Skin of body (tissue), 2 donors: ENCODE results near the gene EIF4E. TPM values are rescaled to one million over a fixed set of nuclear protein-coding genes. Genes with fewer than 3 reads are reported as not detected.
"Not testable (repeated sequence)": the region's sequence is repeated elsewhere in the genome, so short reads cannot be mapped to it uniquely, and the experiment has no call there.

Experiments
- DNase-seq: peaks from one replicate; lab custom pipeline; 2025; lab: John Stamatoyannopoulos, UW
- total RNA-seq: library from RNA; depleted of rRNA; stranded (reverse); fragments of >200 nt; gene quantifications from one replicate; pipeline ENCODE4 v1.2.3, GENCODE V29; 2014

EIF4E gene
- total RNA-seq, 1 donor from 2014 or later: 125 TPM

DNA sequence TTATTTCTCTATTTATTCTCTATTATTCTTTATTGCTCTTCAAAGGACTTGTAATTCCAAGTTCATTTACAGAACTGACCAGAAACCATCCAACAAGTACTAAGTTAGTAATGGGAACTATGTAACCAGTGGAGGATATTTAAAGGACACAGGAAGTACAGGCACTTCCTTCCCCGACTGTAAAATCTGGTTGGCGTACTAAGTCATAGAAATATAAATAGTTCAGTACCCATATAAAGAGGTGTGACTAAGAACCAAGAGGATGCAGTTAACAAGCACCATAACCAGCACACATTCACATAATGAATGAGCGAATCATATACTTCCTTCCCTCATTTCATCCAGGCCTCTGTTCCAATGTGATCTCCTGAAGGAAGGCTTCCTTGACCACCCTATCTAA is 3.6 kb upstream of the EIF4E start:
- no peak for DNase-seq

DNA sequence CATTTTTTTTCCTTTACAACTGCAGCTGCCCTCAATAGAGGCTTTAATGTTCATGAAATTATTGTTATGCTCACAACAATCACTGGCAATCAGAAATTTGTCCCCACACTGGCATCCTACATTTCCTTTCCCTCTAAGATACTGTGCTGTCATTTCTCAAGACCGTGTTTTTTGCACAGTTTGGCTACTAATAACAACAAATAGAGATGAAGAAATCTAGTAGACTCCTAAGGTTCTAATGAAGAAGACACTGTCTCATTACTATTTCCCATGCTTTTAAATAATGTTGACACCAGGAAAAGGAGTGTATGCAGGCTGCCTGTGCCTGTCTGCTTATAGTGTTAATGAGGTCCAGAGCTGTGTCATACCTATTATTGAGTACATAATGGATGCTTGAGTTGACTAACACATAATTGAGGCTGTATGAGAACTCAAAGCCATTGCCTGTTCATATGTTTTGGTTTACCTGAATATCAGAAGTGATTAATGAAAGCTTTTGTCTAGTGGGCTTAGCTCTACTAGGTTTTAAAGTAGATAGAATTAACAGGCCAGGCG is 1.5 kb upstream of the EIF4E start:
- no peak for DNase-seq

DNA sequence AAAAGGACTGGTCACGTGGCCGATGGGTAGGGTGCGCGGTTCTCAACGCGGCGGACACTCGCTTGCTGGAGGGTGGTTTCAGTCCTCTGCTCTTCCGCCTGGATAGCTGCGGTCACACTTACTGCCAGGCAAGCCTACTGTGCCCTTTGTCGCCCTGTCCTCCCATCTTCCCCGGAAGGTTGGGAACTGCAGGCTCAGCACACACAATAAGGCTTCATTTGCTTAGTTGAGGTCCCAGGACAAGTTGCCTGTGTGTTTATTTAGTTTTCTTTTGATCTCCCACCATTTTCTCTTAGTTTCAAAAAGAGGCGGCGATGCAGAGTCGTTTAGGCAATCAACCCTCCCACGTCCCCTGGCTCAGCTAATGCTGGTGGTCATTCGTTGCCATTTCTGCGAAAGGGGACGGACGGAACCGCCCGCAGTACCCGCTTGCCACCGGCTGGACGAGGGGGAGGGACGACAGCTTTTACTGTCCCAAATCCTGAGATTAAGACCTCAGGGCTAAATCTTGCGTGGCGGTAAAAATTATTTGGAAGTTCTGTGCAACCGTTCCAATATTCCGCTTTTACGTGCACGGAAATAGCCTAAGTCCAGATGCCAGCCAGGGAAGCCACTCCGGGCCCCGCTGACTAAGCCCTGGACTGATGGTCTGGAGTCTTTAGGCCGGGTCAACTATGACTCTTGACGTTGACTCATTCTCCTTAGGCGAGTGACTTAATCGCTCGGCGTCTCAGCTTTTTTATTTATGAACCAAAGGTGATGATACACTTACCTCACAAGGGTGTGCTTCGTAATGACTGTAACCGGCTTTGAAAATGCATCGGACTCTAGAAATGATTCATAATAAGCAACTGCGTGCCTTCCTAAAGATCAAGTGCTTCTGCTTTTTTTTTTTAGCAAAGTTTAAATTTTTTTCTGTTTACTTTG is 671 bp upstream of the EIF4E start:
- no peak for DNase-seq

DNA sequence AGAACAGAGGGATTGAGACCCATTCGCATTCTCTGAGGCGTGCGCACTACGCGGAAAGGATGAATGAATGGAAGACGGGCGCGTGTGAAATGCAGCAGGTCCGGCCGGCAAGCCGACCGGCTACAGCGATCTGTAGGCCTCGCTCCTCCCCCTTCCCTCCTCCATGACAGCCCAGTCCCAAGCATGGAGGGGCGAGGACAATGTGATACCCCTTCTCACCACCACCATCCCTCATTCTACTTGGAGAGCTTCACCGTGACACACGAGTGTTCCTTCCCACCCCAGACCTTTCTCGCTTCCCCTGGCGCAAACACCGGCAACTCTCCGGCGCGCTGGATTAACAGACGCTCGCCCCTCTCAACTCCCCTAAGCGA is 815 bp downstream of the EIF4E start:
- DNase-seq: peak; percentile 56

DNA sequence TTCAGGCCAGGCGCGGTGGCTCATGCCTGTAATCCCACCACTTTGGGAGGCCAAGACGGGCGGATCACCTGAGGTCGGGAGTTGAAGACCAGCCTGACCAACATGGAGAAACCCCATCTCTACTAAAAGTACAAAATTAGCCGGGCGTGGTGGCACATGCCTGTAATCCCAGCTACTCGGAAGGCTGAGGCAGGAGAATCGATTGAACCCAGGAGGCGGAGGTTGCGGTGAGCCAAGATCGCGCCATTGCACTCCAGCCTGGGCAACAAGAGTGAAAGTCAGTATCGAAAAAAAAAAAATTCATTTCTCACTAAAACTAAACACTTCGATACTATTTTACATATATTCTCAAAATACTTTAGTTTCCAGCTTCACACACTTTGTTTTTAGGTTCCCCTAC is 2.7 kb downstream of the EIF4E start:
- not testable (repeated sequence) for DNase-seq

DNA sequence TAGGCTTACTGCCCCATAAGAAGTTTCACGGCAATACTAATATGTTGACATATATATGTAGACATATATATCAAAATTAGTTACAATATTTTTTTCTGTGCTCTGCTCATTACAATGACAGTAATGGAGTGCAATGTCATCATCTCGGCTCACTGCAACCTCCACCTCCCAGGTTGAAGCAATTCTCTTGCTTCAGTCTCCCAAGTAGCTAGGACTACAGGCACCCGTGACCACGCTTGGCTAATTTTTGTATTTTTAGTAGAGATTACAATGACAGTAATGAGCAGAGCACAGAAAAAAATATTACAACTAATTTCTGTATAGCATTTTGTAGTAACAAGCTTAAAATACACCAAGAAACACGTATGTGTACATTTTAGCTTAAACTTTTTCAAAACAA is 7.6 kb downstream of the EIF4E start:
- no peak for DNase-seq

DNA sequence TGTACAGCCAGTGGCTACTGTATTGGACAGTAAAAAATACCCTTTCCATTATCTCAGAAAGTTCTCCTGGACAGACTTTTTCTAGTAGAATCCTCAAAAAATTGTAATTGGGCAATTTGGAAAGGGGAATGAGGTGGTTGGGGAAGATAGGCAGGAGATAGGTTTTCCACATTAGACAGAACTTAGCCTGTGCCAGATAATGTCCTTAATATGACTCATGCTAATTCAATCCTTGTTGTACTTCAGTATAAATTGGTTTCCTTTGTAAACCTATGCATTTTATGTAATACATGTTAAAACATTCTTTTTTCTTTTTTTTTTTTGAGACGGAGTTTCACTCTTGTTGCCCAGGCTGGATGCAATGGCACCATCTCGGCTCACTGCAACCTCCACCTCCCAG is 8.9 kb downstream of the EIF4E start:
- no peak for DNase-seq

DNA sequence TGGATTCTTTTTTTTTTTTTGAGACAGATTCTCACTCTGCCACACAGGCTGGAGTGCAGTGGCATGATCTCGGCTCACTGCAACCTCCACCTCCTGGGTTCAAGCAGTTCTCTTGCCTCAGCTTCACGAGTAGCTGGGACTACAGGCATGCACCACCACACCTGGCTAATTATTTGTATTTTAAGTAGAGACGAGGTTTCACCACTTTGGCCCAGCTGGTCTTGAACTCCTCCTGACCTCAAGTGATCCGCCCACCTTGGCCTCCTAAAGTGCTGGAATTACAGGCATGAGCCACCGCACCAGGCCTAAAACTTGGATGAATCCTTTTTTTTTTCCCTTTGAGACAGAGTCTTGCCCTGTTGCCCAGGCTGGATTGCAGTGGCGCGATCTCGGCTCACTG is 18.2 kb downstream of the EIF4E start:
- not testable (repeated sequence) for DNase-seq

DNA sequence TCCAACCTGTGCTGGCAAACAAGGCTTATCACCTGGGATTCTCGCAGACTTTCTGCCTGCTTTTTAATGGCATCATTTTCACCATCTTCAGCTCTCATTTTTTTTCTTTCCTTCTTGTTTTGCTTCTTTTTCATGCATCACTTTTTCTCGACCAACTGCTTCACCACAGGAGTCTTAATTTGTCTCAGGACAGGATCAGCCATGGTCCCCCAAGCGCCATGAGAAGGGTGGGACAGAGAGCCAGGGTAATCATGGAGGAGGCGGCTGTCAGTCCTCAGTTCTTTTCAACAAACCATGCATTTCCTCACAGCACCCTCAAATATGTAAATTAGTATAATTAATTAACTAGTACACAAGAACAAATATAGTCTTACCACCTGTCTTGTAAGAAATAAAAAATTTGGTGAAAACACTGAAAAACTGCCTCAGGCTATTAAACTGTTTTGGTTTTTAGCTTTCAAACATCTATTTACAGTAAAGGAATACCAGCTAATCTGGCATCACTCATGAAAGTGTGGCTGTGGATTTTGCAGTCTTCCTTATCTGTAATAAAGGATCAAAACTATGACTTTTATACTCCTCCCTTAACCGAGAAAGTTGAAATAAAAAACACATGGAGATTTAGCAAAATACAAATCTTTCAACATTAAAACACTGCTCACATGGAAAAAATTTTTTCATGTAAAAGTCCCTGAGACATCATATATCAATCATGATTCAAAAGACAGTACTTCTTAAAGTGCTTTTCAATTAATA is 19.1 kb downstream of the EIF4E start:
- DNase-seq: no peak

DNA sequence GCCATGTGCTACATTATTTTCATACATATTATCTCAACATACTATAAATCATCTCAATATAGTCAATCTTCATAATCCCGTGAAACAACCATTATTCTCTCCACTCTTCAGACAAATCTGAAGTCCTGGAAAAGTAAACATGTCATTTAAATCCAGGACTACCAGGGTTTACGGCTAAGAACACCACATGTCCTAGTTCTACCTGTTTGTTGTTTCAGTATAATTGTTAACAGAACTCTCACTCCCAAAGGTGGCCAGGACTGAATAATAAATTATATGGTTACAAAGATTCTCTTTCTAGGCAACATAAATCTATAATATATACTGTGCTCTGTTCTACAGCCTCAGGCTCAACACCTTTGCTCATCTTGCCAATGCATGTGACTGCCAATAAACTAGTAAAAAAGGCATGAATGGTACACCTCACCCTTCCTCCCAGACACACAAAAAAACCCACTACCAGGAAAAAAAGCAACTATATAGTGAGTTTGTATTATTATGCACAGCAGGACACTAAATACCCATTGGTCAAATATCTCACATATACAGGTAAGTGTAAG is 20.1 kb downstream of the EIF4E start:
- DNase-seq: no peak

DNA sequence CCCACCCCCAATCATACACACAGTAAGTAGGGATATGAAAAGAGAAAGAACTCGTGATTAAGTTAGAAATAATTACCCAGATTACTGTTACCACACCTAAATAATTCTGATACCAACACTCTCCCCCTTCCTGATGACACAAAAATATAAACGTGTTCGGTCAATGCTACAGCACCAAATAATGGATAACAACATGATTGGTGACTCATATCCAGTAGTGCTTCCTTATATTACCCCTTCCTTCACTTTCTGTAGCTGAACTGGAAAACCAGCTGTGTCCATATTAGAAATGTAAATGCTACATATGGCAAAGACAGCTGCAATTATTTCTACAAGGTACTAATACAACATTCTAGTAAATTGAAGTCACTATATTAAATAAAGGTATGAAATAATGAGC is 20.8 kb downstream of the EIF4E start:
- DNase-seq: no peak

DNA sequence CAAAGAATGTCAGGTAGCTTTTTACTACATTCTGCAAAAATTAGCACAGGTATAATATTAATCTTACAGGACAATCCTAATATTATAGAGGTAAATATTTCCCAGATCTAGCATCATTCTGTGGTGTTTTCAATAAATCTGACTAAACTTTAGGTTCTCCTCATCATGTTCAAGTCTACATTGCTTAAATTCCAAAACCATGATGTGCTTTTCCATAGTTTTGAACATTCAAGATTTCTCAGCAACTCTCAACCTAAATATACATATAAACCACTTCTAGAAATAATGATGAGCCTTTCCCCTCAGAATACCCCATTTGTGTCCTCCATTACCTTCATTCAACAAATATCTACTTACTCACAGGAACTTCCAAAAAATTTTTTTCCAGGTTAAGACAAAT is 23.1 kb downstream of the EIF4E start:
- no peak for DNase-seq

DNA sequence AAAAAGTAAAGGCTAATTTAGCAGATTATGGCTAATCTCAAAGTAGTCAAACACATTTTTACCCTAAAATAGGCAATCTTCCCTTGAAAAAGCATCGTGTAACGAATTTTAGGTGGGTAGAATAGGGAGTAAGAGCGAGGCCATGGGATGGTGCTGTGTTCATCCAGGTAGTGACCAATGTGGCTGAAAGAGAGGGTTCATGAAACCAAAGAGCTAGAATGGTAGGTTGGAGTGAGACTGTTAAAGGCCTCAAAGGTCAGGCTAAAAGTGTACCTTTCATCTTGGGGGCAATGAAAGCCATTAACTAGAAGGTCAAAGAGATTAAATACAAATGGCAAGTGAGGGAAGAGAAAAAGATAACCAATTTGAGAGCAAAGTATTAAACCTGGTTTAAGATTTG is 23.6 kb downstream of the EIF4E start:
- DNase-seq: no peak

DNA sequence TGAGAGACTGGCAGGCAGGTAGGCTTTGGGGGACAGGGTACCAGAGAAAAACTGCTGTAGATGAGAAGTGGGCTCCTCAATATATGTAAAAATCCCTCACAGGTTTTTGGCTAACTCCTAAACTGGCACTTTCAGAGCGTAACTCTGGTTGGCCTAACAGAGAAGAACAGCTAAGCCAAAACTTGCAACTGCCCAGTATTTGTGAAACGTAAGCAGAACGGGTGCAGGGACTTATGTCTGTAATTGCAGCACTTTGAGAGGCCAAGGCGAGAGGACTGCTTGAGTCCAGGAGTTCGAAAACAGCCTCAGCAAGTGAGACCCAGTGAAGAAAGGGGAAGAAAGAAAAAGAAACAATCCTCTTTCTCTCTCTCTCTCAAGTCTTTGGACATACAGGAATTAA is 25.0 kb downstream of the EIF4E start:
- DNase-seq: no peak

DNA sequence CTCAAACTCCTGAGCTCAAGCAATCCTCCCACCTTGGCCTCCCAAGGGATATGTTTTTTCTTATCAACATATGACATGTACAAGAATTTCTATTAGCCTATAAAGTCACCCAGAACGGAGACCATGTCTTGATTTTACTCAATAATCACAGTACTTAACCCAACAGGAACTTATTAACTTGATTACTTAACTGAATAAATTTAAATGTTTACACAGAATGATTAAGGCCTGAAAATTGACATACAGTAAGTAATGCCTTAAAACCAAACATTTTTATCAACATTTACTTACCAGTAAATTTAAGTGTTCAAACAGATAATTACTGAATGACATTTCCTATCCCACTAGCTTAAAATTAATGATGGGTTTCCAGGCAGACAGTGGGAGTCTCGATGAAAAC is 25.4 kb downstream of the EIF4E start:
- no peak for DNase-seq

DNA sequence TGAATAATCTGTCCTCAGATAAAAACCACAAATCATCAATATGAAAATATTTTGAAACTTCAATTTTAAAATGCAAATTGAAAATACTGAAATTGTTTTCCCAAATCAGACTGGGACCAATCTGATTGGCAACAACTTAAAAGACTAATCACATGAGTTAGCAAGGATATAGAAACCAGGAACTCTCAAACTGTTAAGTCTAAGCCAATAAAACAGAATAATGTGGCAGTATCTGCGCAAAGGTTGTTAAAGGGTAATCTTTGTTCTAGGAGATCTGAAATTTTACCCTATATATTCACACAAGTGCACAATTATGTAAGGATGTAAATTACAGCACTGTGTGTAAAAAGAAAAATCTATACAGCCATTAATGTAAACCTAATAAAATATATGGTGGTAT is 29.7 kb downstream of the EIF4E start:
- DNase-seq: no peak

DNA sequence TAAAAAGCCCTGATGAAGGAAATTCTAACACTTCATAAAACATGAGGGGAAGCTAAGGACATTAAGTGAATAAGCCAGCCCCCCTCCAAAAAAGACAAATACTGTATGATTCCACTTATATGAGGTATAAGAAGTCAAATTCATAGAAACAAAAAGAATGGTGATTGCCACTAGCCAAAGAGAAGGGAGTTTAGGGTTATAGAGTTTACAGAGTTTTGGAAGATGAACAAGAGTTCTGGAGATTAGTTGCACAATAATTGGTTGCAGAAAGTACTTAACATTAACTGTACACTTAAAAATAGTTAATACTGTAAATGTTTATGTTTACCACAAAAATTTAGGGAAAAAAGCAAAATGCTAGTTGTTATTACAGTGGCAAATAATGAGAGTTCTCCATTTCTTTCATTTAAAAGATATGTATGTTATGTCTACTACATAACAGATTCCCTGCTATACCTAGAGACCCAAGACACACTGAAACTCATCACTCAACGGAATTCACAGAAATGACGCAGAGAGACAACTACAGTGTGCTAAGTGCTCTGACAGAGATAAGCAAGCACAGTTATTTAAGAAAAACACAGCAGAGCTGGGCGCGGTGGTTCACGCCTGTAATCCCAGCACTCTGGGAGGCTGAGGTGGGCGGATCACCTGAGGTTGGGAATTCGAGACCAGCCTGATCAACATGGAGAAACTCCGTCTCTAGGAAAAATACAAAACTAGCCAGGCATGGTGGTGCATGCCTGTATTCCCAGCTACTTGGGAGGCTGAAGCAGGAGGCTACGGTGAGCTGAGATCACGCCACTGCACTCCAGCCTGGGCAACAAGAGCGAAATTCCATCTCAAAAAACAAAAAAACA is 37.2 kb downstream of the EIF4E start:
- no peak for DNase-seq

DNA sequence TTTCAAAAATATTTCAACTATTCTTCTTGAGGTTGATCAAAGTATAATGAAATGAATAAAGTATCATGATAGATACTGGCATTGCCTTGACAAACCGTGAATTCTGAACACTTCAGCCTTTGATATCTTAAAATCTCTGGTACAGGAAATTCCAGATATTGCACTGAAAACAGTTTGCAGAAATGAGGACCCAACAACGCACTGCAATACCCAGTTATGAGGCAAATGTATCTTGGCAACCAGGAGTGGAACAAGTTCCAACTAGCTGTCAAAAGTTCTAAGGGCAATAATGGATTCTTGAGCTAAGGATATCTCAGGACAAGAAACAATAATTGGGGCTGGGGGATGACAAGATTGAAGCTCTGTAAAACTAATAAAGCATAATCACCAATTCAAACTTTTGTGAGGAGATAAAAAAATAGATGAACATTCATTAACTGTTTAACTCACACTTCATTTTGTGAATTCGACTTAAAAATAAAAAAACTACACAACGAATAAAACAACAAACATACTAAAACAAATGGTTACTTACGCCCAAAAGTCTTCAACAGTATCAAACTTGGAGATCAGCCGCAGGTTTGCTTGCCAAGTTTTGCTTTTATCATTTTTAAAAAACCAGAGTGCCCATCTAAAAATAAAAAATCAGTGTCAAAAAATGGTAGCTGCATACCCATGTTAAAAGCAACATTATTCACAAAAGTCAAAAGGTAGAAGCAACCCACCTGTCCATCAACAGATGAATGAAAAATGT is 38.1 kb downstream of the EIF4E start:
- no peak for DNase-seq

DNA sequence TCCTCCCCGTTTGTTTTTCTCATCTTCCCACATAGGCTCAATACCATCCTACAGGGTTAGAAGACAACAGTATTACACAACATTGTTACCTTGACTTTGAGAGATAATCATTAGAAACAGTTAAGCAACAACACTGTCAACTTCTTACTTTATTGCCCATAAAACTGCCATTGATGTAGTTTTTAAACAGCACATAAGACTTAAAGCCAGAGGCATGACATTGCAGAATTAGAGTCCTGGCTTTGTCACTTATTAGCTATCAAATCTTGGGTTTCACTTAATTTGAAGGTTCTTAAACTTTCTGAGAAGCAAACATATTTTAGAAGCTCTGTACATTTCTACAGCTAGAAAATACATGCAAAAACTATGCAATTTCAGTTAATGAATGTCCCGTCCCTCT is 41.8 kb downstream of the EIF4E start:
- no peak for DNase-seq

DNA sequence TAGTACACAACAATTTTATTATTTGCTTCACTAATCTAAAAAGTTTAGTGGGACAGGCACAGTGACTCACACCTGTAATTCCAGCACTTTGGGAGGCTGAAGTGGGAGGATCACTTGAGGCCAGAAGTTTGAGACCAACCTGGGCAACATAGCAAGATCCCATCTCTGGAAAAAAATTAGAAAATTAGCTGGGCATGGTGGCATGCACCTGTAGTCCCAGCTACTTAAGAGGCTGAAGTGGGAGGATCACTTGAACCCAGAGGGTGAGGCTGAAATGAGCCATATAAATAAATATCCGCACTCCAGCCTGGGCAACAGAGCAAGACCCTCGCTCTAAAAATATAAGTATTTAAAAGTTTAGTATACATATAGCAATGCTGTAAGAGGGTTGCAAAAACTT is 42.6 kb downstream of the EIF4E start:
- not testable (repeated sequence) for DNase-seq
